ENCODE results near the gene CRYBB1.

The CRYBB1 gene

GRCh38 chr22:26577081-26577480 lies 40.7 kb downstream of the CRYBB1 start:
- H2AFZ ChIP-seq (ENCODE audit: low read depth, low read length), result no peak overlapping the region
- no peak for DNase-seq
- H3K27ac ChIP-seq (ENCODE audit: low read length), result no peak overlapping the region
- peaks cover 28% of the 10 kb centered on the region for H3K4me1 ChIP-seq (ENCODE audit: insufficient read depth, low read length)
- 0 out of 2 replicates have a peak, but pooled peaks cover 3% of the 10 kb centered on the region for H3K36me3 ChIP-seq (ENCODE audit: insufficient read depth, low read length)
- H3K4me2 ChIP-seq (ENCODE audit: insufficient read depth, low read length), result no peak overlapping the region
- no peaks in the 10 kb centered on the region for H3K9me3 ChIP-seq (ENCODE audit: insufficient read depth, low read length, severe bottlenecking)
- H3K9ac ChIP-seq (ENCODE audit: low read depth, low read length), result no peak overlapping the region
- H3K4me3 ChIP-seq (ENCODE audit: low read depth in 1 of 2, low read length in 2 of 2), result no peak overlapping the region
- TF ChIP-seq CTCF (IDR thresholded peaks at IDR 0.05; ENCODE audit: borderline replicate concordance, extremely low read depth, low read length, poor library complexity, severe bottlenecking), result no peak
- no peak for TF ChIP-seq EZH2 (IDR thresholded peaks at IDR 0.05; ENCODE audit: borderline replicate concordance, low read depth, low read length, severe bottlenecking)
- H4K20me1 ChIP-seq (ENCODE audit: insufficient read depth, low read length), result peaks cover 5% of the 10 kb centered on the region; the same call in 1 of the 2 replicates
- no peaks in the 10 kb centered on the region for H3K27me3 ChIP-seq (ENCODE audit: insufficient read depth, low read length, poor library complexity)
- peaks cover 4% of the 10 kb centered on the region for H3K79me2 ChIP-seq (ENCODE audit: insufficient read depth, low read length)
- no peak for ATAC-seq (ENCODE audit: insufficient read depth, low read depth)

GRCh38 chr22:26576026-26576680 lies 41.7 kb downstream of the CRYBB1 start:
- no peak overlapping the region for H3K9ac ChIP-seq (ENCODE audit: low read depth, low read length)
- ATAC-seq (ENCODE audit: insufficient read depth, low read depth), result no peak
- no peak overlapping the region for H3K4me2 ChIP-seq (ENCODE audit: insufficient read depth, low read length)
- H3K27me3 ChIP-seq (ENCODE audit: insufficient read depth, low read length, poor library complexity), result no peaks in the 10 kb centered on the region
- no peak for DNase-seq
- H3K4me3 ChIP-seq (ENCODE audit: low read depth in 1 of 2, low read length in 2 of 2), result no peak overlapping the region
- H3K79me2 ChIP-seq (ENCODE audit: insufficient read depth, low read length), result peaks cover 4% of the 10 kb centered on the region
- H3K9me3 ChIP-seq (ENCODE audit: insufficient read depth, low read length, severe bottlenecking), result no peaks in the 10 kb centered on the region
- peaks cover 28% of the 10 kb centered on the region for H3K4me1 ChIP-seq (ENCODE audit: insufficient read depth, low read length)
- no peak for TF ChIP-seq CTCF (IDR thresholded peaks at IDR 0.05; ENCODE audit: borderline replicate concordance, extremely low read depth, low read length, poor library complexity, severe bottlenecking)
- no peak for TF ChIP-seq EZH2 (IDR thresholded peaks at IDR 0.05; ENCODE audit: borderline replicate concordance, low read depth, low read length, severe bottlenecking)
- H3K36me3 ChIP-seq (ENCODE audit: insufficient read depth, low read length), result no peaks in the 10 kb centered on the region
- no peak overlapping the region for H2AFZ ChIP-seq (ENCODE audit: low read depth, low read length)
- H3K27ac ChIP-seq (ENCODE audit: low read length), result no peak overlapping the region
- peaks cover 8% of the 10 kb centered on the region; the same call in 1 of the 2 replicates for H4K20me1 ChIP-seq (ENCODE audit: insufficient read depth, low read length)

GRCh38 chr22:26574001-26574723 lies 43.7 kb downstream of the CRYBB1 start:
- Histone ChIP-seq H3K4me3 (ENCODE audit: low read depth in 1 of 2, low read length in 2 of 2) (no peak overlapping the region), H3K27ac (ENCODE audit: low read length) (no peak overlapping the region), H3K9me3 (ENCODE audit: insufficient read depth, low read length, severe bottlenecking) (no peaks in the 10 kb centered on the region), H3K4me2 (ENCODE audit: insufficient read depth, low read length) (no peak overlapping the region), H4K20me1 (ENCODE audit: insufficient read depth, low read length) (peaks cover 8% of the 10 kb centered on the region; the same call in 1 of the 2 replicates), H3K4me1 (ENCODE audit: insufficient read depth, low read length) (peaks cover 10% of the 10 kb centered on the region), H3K36me3 (ENCODE audit: insufficient read depth, low read length) (no peaks in the 10 kb centered on the region), H3K79me2 (ENCODE audit: insufficient read depth, low read length) (peaks cover 4% of the 10 kb centered on the region), H2AFZ (ENCODE audit: low read depth, low read length) (no peak overlapping the region), H3K9ac (ENCODE audit: low read depth, low read length) (no peak overlapping the region), H3K27me3 (ENCODE audit: insufficient read depth, low read length, poor library complexity) (no peaks in the 10 kb centered on the region)
- ATAC-seq (ENCODE audit: insufficient read depth, low read depth), result no peak
- TF ChIP-seq EZH2 (IDR thresholded peaks at IDR 0.05; ENCODE audit: borderline replicate concordance, low read depth, low read length, severe bottlenecking), result no peak
- no peak for TF ChIP-seq CTCF (IDR thresholded peaks at IDR 0.05; ENCODE audit: borderline replicate concordance, extremely low read depth, low read length, poor library complexity, severe bottlenecking)
- no peak for DNase-seq

Measured in DND-41 (cell line).